Activated naive CD4-positive, alpha-beta T cell treated with anti-CD3 and anti-CD28 coated beads, Interleukin-2, amount 50 U/mL, for 72 hours (primary cell): ENCODE measurements around the gene ASCC3. TPM values are rescaled to one million over a fixed set of nuclear protein-coding genes. Genes with fewer than 3 reads are reported as not detected.

ENCODE experiments used
- ATAC-seq, 2 donors: fragments of 150-1000 bp; cut with Tn5 transposase; 2 replicates each; pipeline ENCODE4 v1.10.0; 2021; ENCODE audit warnings: mild to moderate bottlenecking in 2 of 2, moderate library complexity in 2 of 2
- DNase-seq, 2 donors: peaks; one replicate each; pipeline ENCODE4 v3.0.0; 2021 to 2022; ENCODE audit warnings: low spot score in 2 of 2
- H3K27ac Mint-ChIP-seq, 2 donors: one replicate each; pipeline ENCODE4 v1.8.0; 2022; ENCODE audit warnings: mild to moderate bottlenecking in 2 of 2, mixed read lengths in 2 of 2
- H3K36me3 Mint-ChIP-seq, 2 donors: one replicate each; pipeline ENCODE4 v1.8.0; 2022; ENCODE audit warnings: mixed read lengths in 2 of 2
- H3K9me3 Mint-ChIP-seq, 2 donors: one replicate each; pipeline ENCODE4 v1.8.0; 2022; ENCODE audit warnings: mixed read lengths in 2 of 2
- total RNA-seq, 2 donors: library from RNA; stranded (reverse); gene quantifications; one replicate each; pipeline ENCODE4 v1.2.3, GENCODE V29; 2022

The ASCC3 gene, protein sequence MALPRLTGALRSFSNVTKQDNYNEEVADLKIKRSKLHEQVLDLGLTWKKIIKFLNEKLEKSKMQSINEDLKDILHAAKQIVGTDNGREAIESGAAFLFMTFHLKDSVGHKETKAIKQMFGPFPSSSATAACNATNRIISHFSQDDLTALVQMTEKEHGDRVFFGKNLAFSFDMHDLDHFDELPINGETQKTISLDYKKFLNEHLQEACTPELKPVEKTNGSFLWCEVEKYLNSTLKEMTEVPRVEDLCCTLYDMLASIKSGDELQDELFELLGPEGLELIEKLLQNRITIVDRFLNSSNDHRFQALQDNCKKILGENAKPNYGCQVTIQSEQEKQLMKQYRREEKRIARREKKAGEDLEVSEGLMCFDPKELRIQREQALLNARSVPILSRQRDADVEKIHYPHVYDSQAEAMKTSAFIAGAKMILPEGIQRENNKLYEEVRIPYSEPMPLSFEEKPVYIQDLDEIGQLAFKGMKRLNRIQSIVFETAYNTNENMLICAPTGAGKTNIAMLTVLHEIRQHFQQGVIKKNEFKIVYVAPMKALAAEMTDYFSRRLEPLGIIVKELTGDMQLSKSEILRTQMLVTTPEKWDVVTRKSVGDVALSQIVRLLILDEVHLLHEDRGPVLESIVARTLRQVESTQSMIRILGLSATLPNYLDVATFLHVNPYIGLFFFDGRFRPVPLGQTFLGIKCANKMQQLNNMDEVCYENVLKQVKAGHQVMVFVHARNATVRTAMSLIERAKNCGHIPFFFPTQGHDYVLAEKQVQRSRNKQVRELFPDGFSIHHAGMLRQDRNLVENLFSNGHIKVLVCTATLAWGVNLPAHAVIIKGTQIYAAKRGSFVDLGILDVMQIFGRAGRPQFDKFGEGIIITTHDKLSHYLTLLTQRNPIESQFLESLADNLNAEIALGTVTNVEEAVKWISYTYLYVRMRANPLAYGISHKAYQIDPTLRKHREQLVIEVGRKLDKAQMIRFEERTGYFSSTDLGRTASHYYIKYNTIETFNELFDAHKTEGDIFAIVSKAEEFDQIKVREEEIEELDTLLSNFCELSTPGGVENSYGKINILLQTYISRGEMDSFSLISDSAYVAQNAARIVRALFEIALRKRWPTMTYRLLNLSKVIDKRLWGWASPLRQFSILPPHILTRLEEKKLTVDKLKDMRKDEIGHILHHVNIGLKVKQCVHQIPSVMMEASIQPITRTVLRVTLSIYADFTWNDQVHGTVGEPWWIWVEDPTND (N-terminal part only)
- 10 to 100 TPM; 53.4 to 55.4 TPM for total RNA-seq

GRCh38 chr6:100880853-100881706 lies at the start of gene ASCC3:
Gene ASCC3 (minus strand): TSS chr6:100881329. CDS start chr6:100867997, 13,332 bp downstream.
- peak within 1 kb of the TSS; percentile 97 for H3K27ac Mint-ChIP-seq
- H3K36me3 Mint-ChIP-seq: peaks cover 25 to 27% of the 10 kb centered on the region in 2 donors
- peaks cover 0 to 4% of the 10 kb centered on the region in 2 donors for H3K9me3 Mint-ChIP-seq
- peak; percentile 90 to 93 for DNase-seq
- peak; percentile 97 to 98 for ATAC-seq

- DNase-seq (no peak), ATAC-seq (no peak)
- Mint-ChIP-seq H3K27ac (no peak overlapping the region), H3K36me3 (no peaks in the 10 kb centered on the region), H3K9me3 (no peaks in the 10 kb centered on the region)
These were observed 44.6 kb upstream of the ASCC3 start for GRCh38 chr6:100925749-100926148.

- no peak overlapping the region for H3K27ac Mint-ChIP-seq
- H3K9me3 Mint-ChIP-seq: no peaks in the 10 kb centered on the region
- ATAC-seq (no peak), DNase-seq (no peak)
- no peaks in the 10 kb centered on the region for H3K36me3 Mint-ChIP-seq
These were observed 43.6 kb upstream of the ASCC3 start for GRCh38 chr6:100924534-100925227.

DNA sequence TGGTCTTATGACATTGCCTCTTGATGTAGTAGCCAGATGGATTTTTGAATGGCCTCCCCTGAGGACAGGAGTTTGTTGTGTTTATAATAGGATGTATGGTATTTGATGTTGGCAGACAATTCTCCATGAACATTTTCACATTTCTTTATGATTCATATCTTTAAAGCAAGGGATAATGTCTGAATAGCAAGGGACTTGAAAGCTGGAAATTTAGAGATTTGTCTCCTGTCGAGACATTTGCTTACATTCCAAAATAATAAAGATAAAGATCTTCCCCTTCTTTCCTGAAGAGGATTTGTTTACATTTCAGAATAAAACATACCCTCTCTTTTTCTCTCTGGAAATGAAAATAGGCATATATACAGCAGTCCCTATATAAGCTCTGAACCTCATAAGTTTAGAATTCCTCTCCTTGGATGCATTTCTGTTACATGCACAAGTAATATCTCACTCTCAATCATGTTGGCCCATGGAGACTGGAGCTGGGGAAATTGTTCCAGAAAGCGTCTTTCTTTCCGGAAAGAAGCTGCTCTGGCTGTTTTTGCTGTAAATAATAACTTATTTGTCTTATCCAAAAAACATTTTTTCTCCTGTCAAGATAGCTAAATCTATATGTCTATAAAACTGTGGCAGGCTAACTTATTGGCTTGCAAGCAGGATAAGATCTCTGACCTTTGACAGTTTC lies 42.5 kb upstream of the ASCC3 start:
- no peak for ATAC-seq
- H3K9me3 Mint-ChIP-seq: no peaks in the 10 kb centered on the region
- no peaks in the 10 kb centered on the region for H3K36me3 Mint-ChIP-seq
- H3K27ac Mint-ChIP-seq: no peak overlapping the region
- DNase-seq: no peak

GRCh38 chr6:100920028-100920605 lies 39.0 kb upstream of the ASCC3 start:
- DNase-seq (no peak), ATAC-seq (no peak)
- H3K9me3 Mint-ChIP-seq: no peaks in the 10 kb centered on the region
- no peaks in the 10 kb centered on the region for H3K36me3 Mint-ChIP-seq
- no peak overlapping the region for H3K27ac Mint-ChIP-seq

DNA sequence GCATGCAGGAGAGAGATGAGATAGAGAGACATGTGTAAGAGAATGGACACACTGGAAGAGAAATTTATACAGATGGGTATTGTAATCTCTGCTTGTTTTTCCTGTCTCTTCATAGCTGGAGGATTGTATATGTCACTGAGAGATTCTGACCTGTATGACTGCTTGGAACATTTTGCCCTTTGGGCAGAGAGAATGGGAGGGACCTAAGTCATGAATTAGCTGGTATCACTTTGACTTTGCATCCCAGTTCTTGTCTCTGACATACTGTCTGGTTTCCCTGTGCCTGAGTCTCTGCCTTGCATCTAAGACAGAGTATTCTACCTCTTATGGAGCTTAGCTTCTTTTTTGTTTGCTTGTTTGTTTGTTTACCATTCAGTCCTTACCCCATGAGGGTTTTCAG lies 37.0 kb upstream of the ASCC3 start:
- ATAC-seq: peak; percentile 26 to 37
- no peaks in the 10 kb centered on the region for H3K36me3 Mint-ChIP-seq
- no peak overlapping the region for H3K27ac Mint-ChIP-seq
- no peak for DNase-seq
- H3K9me3 Mint-ChIP-seq: no peaks in the 10 kb centered on the region

DNA sequence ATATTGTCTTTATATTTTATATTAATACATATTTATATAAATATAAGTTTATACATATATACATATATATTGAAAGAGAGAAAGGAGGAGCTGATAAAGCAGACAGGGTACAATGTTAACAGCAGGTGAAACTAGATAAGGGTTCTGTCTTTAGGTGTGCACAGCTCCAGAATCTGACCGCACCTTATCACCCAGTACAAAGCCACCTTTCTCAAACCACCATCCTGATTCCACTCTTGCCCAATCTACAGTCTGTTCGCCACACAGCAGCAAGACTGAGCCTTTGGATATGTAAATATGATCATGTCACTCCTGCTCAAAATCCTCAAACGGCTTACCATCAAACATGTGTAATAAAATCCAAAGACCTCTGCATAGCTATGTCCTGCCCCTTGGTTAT lies 34.7 kb upstream of the ASCC3 start:
- DNase-seq (no peak), ATAC-seq (no peak)
- Mint-ChIP-seq H3K36me3 (peaks cover 0 to 5% of the 10 kb centered on the region in 2 donors), H3K9me3 (peaks cover 0 to 9% of the 10 kb centered on the region in 2 donors), H3K27ac (no peak overlapping the region)

DNA sequence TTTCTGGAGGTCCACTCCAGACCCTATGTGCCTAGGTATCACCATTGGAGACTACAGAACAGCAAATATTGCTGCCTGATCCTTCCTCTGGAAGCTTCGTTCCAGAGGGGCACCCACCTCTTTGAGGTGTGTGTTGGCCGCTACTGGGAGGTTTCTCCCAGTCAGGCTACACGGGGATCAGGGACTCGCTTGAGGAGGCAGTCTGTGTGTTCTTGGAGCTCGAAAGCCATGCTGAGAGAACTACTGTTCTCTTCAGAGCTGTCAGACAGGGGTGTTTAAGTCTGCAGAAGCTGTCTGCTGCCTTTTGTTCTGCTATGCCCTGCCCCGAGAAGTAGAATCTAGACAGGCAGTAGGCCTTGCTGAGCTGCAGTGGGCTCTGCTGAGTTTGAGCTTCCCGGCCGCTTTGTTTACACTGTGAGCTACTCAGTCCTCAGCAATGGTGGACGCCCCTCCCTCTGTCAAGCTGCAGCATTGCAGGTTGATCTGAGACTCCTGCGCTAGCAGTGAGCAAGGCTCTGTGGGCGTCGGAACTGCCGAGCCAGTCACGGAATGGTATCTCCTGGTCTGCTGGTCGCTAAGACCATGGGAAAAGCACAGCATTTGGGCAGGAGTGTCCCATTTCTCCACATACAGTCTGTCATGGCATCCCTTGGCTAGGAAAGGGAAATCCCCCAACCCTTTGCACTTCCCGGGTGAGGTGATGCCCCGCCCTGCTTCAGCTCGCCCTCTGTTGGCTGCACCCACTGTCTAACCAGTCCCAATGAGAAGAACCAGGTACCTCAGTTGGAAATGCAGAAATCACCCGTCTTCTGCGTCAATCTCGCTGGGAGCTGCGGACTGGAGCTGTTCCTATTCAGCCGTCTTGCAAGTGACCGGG lies 32.5 kb upstream of the ASCC3 start:
- no peak for DNase-seq
- H3K36me3 Mint-ChIP-seq: peaks cover 0 to 5% of the 10 kb centered on the region in 2 donors
- peaks cover 0 to 9% of the 10 kb centered on the region in 2 donors for H3K9me3 Mint-ChIP-seq
- ATAC-seq: no peak
- H3K27ac Mint-ChIP-seq: no peak overlapping the region

- no peak for ATAC-seq
- Mint-ChIP-seq H3K27ac (no peak overlapping the region), H3K36me3 (peaks cover 0 to 4% of the 10 kb centered on the region in 2 donors), H3K9me3 (peaks cover 0 to 4% of the 10 kb centered on the region in 2 donors)
- no peak for DNase-seq
These were observed 25.2 kb upstream of the ASCC3 start for GRCh38 chr6:100906325-100906724.

DNA sequence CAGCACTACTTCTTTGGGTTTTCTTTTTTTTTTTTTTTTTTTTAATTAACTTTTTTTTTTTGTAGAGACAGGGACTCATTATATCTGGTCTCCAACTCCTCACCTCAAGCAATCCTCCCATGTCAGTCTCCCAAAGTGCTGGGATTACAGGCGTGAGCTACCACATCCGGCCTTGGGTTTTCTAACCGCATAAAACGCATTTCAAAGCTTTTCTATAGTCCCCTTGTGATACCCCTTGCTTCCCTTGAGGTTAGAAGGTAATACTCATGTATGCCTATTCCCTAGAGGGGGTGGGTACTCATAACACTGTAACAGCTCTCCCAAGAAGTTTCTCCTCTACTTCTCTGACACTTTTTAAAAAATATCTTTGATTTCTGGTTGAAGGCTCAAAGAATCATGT lies 23.9 kb upstream of the ASCC3 start:
- Mint-ChIP-seq H3K36me3 (no peaks in the 10 kb centered on the region), H3K27ac (no peak overlapping the region), H3K9me3 (no peaks in the 10 kb centered on the region)
- no peak for ATAC-seq
- DNase-seq: no peak

DNA sequence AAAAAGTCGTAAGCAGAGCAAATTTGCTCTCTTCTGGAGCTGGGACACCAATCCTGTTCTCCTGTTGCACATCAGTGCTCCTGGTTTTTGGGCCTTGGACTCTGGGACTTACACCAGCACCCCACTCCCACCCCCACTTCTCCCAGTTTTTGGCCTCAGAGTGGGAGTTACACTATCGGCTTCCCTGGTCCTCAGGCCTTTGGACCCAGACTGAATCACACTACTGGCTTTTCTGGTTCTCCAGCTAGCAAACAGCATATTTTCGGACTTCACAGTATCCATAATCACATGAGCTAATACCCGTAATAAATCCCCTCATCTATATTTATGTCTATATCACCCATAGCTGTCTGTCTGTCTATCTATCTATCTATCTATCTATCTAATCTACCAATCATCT lies 23.2 kb upstream of the ASCC3 start:
- ATAC-seq (no peak), DNase-seq (no peak)
- no peaks in the 10 kb centered on the region for H3K36me3 Mint-ChIP-seq
- no peak overlapping the region for H3K27ac Mint-ChIP-seq
- no peaks in the 10 kb centered on the region for H3K9me3 Mint-ChIP-seq

- DNase-seq: no peak
- no peak for ATAC-seq
- Mint-ChIP-seq H3K9me3 (no peaks in the 10 kb centered on the region), H3K36me3 (peaks cover 0 to 5% of the 10 kb centered on the region in 2 donors), H3K27ac (no peak overlapping the region)
These were observed 20.5 kb upstream of the ASCC3 start for GRCh38 chr6:100901582-100901981.

GRCh38 chr6:100899202-100899601 lies 18.1 kb upstream of the ASCC3 start:
- Mint-ChIP-seq H3K27ac (no peak overlapping the region), H3K9me3 (no peaks in the 10 kb centered on the region), H3K36me3 (peaks cover 0 to 5% of the 10 kb centered on the region in 2 donors)
- DNase-seq (no peak), ATAC-seq (no peak)

- ATAC-seq (no peak), DNase-seq (no peak)
- H3K9me3 Mint-ChIP-seq: no peaks in the 10 kb centered on the region
- no peak overlapping the region for H3K27ac Mint-ChIP-seq
- H3K36me3 Mint-ChIP-seq: peaks cover 0 to 5% of the 10 kb centered on the region in 2 donors
These were observed 16.5 kb upstream of the ASCC3 start for GRCh38 chr6:100897671-100898070.
